ENCODE results near the gene OR4X2.

DNA sequence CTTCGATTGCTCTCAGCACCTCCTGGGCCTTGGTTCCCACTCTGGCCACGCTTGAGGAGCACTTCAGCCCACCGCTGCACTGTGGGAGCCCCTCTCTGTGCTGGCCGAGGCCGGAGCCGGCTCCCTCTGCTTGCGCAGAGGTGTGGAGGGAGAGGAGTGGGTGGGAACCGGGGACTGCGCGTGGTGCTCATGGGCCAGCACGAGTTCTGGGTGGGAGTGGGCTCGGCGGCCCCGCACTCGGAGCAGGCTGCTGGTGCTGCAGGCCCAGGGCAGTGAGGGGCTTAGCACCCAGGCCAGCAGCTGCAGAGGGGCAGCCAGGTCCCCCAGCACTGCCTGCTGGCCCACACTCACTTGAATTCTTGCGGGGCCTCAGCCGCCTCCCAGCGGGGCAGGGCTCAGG is 16.1 kb upstream of the OR4X2 start:
- TF ChIP-seq ISL1 (CRISPR knock-in tag; IDR thresholded peaks at IDR 0.05) (no peak), CSDC2 (CRISPR knock-in tag; IDR thresholded peaks at IDR 0.05) (no peak), ZFP30 (CRISPR knock-in tag; IDR thresholded peaks at IDR 0.05) (no peak), RARB (CRISPR knock-in tag; IDR thresholded peaks at IDR 0.05) (no peak), OSR1 (CRISPR knock-in tag; IDR thresholded peaks at IDR 0.05) (no peak), ZC3H10 (CRISPR knock-in tag; IDR thresholded peaks at IDR 0.05) (no peak), ARNTL (CRISPR knock-in tag; IDR thresholded peaks at IDR 0.05; ENCODE audit: borderline replicate concordance, low read depth) (no peak), ZNF70 (CRISPR knock-in tag; IDR thresholded peaks at IDR 0.05) (no peak), ZFP3 (CRISPR knock-in tag; IDR thresholded peaks at IDR 0.05) (no peak)
- TF ChIP-seq, protein P1, sequence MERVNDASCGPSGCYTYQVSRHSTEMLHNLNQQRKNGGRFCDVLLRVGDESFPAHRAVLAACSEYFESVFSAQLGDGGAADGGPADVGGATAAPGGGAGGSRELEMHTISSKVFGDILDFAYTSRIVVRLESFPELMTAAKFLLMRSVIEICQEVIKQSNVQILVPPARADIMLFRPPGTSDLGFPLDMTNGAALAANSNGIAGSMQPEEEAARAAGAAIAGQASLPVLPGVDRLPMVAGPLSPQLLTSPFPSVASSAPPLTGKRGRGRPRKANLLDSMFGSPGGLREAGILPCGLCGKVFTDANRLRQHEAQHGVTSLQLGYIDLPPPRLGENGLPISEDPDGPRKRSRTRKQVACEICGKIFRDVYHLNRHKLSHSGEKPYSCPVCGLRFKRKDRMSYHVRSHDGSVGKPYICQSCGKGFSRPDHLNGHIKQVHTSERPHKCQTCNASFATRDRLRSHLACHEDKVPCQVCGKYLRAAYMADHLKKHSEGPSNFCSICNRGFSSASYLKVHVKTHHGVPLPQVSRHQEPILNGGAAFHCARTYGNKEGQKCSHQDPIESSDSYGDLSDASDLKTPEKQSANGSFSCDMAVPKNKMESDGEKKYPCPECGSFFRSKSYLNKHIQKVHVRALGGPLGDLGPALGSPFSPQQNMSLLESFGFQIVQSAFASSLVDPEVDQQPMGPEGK (CRISPR knock-in tag; IDR thresholded peaks at IDR 0.05; ENCODE audit: borderline replicate concordance): no peak
- TF ChIP-seq, protein P2, sequence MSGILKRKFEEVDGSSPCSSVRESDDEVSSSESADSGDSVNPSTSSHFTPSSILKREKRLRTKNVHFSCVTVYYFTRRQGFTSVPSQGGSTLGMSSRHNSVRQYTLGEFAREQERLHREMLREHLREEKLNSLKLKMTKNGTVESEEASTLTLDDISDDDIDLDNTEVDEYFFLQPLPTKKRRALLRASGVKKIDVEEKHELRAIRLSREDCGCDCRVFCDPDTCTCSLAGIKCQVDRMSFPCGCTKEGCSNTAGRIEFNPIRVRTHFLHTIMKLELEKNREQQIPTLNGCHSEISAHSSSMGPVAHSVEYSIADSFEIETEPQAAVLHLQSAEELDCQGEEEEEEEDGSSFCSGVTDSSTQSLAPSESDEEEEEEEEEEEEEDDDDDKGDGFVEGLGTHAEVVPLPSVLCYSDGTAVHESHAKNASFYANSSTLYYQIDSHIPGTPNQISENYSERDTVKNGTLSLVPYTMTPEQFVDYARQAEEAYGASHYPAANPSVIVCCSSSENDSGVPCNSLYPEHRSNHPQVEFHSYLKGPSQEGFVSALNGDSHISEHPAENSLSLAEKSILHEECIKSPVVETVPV (CRISPR knock-in tag; IDR thresholded peaks at IDR 0.05): no peak
- TF ChIP-seq, protein P3, sequence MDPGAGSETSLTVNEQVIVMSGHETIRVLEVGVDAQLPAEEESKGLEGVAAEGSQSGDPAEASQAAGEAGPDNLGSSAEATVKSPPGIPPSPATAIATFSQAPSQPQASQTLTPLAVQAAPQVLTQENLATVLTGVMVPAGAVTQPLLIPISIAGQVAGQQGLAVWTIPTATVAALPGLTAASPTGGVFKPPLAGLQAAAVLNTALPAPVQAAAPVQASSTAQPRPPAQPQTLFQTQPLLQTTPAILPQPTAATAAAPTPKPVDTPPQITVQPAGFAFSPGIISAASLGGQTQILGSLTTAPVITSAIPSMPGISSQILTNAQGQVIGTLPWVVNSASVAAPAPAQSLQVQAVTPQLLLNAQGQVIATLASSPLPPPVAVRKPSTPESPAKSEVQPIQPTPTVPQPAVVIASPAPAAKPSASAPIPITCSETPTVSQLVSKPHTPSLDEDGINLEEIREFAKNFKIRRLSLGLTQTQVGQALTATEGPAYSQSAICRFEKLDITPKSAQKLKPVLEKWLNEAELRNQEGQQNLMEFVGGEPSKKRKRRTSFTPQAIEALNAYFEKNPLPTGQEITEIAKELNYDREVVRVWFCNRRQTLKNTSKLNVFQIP (CRISPR knock-in tag; IDR thresholded peaks at IDR 0.05; ENCODE audit: borderline replicate concordance, low read depth): no peak

Data from SK-N-SH treated with all-trans-retinoic acid at 6 μM for 48 hours (cell line).